Limb (tissue), 2 donors: Measurements from ENCODE around the gene ANKRD2.
A peak's percentile ranks its signal among the peaks of the same experiment; 100 is the strongest.

ENCODE experiments used
- DNase-seq, 2 donors: peaks; one replicate each; pipeline ENCODE4 v3.0.0-alpha.2; 2016; ENCODE audit errors: extremely low spot score in 2 of 2

ANKRD2 gene

DNA sequence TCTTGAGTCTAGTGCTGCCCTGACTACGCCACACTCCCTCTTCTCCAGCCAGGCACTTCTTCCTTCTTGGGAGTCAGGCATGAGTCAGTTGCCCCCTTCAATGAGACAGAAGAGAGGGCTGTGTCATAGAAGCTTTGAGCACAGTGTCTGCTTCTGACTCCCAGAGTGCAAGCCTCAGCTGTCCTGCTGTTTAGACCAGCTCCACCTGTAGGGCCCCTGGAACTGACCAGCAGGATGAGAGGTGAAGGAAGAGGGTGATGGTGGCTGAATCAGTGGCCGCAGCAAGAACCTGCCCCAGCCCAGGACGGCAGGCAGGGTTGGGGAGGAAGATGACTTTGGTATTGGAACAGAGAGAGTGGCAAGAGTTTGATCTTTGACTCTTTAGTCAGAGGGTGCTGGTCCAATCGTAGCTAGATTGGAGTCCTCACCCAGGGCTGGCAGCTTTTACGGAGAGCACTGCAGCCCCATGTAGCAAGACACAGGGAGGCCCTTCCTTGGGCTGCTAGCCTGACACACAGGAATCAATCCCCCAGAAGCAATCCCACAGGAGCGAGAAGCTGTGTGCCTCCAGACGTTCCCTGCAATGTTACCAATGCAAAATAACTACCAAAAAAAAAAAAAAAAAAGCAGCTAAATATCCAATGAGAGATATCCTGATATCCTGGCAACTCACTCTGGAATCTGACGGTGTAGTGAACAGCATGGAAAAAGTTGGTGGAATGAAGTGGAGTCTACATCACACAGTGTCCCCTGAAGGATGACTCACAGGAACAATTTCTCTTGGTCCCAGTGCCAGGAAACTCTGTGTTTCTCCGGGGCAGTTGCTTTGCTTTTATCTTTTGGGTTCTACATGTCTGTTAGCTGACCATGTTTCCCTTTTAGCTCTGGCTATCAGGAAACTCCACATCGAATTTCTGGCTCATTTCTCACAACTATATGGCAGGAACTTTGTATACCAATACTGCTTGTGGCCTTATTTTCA is 23.8 kb downstream of the ANKRD2 start:
- DNase-seq, result peak in 1 of 2 donors; percentile 18

GRCh38 chr10:97597778-97598177 is 25.2 kb downstream of the ANKRD2 start:
- no peak for DNase-seq

GRCh38 chr10:97598407-97599271 is 26.1 kb downstream of the ANKRD2 start:
- DNase-seq, result no peak

DNA sequence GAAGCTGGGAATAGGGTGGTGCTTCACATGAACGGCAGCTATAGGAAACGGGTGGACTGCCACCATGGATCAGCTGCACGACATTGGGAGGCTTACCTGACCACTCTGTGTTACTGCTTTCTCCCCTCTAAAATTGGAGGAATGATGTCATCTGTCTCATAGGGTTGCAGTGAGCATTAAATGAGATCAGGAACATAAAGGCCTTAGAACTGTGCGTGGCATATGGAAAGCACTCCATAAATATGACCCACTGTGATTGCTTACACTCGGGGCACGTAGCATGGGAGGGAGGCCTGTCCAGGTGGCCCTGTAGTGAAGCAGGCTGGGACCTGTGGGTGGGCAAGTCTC is 26.7 kb downstream of the ANKRD2 start:
- DNase-seq, result no peak

DNA sequence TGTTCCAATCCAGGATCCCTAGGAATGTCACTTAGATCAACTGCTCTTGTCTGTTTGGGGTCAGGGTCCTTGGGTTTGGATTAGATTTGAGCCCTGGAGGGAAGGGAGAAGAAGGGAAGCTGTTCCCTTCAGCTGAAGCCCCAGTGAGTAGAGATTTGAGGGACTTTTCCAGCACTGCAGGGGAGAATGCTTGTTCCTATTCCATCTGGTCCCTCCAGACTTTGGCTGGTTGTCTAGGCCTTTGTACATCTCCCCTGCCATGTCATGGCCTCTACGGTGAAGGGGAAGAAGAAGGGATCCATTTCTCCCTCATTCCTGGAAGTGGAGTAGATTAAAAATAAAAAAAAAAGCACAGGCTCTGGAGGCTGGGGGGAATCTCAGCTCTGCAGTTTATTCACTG is 28.0 kb downstream of the ANKRD2 start:
- DNase-seq, result no peak

- no peak for DNase-seq
Measured at GRCh38 chr10:97601268-97602215, 29.0 kb downstream of the ANKRD2 start.

DNA sequence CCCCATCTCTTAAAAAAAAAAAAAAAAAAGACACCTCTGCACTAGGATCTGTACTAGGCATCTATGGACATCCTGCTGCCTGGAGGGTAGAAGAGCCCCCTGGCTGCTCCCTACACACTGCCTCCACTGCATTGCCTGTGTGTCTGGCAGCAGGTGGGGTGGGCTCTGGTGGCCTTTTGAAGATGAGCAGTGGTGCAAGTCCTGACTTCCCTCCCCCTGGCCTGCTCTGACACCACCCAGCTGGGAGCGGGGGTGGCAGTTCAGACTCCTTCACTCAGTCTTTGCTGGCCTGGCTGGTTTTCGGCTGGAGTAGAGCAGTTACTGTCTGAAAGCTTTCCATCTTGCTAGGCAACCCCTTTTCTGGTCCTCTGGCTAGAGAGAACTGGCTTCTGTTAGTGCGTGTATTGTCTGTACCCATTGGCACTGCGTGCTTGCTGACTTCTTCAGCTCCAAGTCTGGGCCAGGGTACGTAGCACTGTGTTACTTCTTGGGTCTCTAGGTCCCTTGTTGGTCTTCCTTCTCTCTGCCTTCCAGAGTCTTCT is 34.6 kb downstream of the ANKRD2 start:
- no peak for DNase-seq

DNA sequence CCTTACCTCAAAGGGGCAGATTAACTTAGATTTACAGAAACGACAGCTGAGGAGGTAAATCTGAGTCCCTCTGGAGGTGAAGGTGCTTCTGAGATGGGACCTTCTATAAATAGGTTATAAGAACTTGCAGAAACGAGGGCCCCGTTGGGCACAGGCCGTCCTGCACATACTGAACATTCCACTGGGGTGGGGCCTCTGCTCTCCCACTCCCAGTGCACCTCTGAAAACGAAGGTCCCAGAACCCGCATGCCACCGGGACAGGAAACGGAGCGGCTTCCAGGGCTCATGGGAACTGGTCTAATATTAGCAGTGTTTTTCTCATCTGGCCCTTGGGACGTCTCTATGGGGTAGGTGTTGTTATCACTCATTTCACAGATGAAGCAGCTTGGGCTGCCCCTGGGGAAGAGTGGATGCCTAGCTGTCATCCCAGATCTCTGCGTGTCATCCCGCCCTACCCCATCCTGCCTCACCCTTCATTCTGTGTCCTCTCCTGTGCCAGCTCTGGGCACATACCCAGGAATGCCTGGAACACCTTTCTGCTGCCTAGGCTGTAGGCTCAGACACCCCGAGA is 36.5 kb downstream of the ANKRD2 start:
- no peak for DNase-seq

DNA sequence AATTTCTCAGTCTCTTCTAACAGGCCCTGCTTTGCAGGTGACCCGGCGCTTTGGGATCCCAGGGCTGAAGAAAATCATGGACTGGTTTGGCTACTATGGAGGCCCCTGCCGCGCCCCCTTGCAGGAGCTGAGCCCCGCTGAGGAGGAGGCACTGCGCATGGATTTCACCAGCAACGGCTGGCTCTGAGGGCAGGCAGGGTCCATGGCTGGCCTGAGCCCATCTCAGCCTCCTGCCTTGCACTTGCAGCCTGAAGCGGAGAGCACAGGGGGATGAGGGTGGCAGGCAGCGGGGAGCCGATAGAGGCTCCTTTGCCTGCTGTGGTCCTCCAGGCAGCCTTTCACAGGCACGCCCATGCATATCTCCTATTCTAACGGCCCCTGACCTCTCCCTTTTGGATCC is 38.9 kb downstream of the ANKRD2 start:
- no peak for DNase-seq

DNA sequence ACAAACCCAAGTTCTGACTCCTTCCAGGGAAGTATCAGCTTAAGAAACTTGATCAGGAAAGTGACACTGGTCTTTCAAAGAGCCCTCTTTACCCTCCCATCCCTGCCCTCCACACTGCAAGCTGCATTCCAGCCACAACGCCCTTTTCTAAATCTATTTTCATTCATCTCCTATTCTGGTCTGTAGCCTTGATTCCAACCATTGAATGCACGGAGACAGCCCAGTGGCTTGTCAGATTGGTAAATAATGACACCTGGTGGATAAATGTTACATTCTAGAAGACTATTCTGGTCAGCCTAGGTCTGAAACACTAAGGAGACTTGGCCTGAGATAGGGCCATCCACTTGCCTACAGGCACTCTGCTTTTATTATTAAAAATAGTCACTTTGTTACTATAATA is 39.8 kb downstream of the ANKRD2 start:
- peak in 1 of 2 donors; percentile 44 for DNase-seq

- DNase-seq, result no peak
Measured at GRCh38 chr10:97618285-97618684, 45.7 kb downstream of the ANKRD2 start.

- no peak for DNase-seq
Measured at GRCh38 chr10:97618733-97619132, 46.2 kb downstream of the ANKRD2 start.

GRCh38 chr10:97623277-97623676 is 50.7 kb downstream of the ANKRD2 start:
- no peak for DNase-seq

DNA sequence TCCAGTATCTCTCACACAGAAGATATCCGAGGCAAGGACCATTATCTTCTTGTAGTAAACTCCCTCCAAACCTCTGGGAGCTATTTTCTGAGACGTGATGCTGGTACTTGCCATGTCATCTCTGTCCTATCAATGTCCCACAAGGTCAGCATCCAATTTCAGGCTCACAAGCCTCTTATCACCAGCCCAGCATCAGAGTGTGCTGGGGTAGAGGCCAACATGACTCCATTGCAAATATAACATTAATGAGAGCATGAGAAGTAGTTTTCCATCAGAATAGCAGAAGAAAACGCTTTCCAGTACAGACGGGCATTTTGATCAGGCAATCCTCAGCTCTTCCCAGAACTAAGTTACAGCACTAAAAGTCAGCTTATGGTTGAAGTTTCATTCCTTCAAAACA is 55.2 kb downstream of the ANKRD2 start:
- no peak for DNase-seq

- DNase-seq, result no peak
Measured at GRCh38 chr10:97628228-97628627, 55.6 kb downstream of the ANKRD2 start.

- no peak for DNase-seq
Measured at GRCh38 chr10:97629289-97629688, 56.7 kb downstream of the ANKRD2 start.

GRCh38 chr10:97631098-97631497 is 58.5 kb downstream of the ANKRD2 start:
- no peak for DNase-seq

- DNase-seq, result peak; percentile 95 to 96
Measured at GRCh38 chr10:97632949-97633884, 60.6 kb downstream of the ANKRD2 start, which contains the start of gene MORN4. TSS of gene MORN4 (minus strand) at chr10:97633500. CDS start at chr10:97619653, 13,847 bp downstream.
